Gastrocnemius medialis (tissue), 4 donors: ENCODE data around the gene NYAP2. TPM values are rescaled to one million over a fixed set of nuclear protein-coding genes. Genes with fewer than 3 reads are reported as not detected.

Experiments
- ATAC-seq, 2 donors: fragments of 150-250 bp; one replicate each; pipeline ENCODE4 v1.9.1; 2016
- DNase-seq, 2 donors: peaks; one replicate each; pipeline ENCODE4 v3.0.0-alpha.2; 2019
- H3K27ac ChIP-seq, 4 donors: fragments of 200-600 bp; sonication (generic); 1 replicate in 1 of 4; 2 replicates in 3 of 4; pipeline ENCODE4 v1.5.1; 2016 to 2018; ENCODE audit warnings: mild to moderate bottlenecking in 2 of 4, moderate library complexity in 1 of 4
- H3K27me3 ChIP-seq, 3 donors: fragments of 200-600 bp; sonication (generic) in 2 of 3; 1 replicate in 1 of 3; 2 replicates in 2 of 3; pipeline versions ENCODE4 v1.5.1 to v1.6.0; 2016 to 2019; ENCODE audit warnings: mild to moderate bottlenecking in 1 of 3, moderate library complexity in 1 of 3
- H3K36me3 ChIP-seq, 2 donors: fragments of 200-600 bp; sonication (generic) in 1 of 2; one replicate each; pipeline ENCODE4 v1.5.1; 2017 to 2018
- H3K4me1 ChIP-seq, 2 donors: fragments of 200-600 bp; sonication (generic) in 1 of 2; one replicate each; pipeline ENCODE4 v1.5.1; 2016 to 2017; ENCODE audit warnings: mild to moderate bottlenecking in 2 of 2
- H3K4me3 ChIP-seq, 4 donors: fragments of 200-600 bp; sonication (generic) in 3 of 4; 1 replicate in 1 of 4; 2 replicates in 3 of 4; pipeline ENCODE4 v1.5.1; 2016 to 2019; ENCODE audit warnings: mild to moderate bottlenecking in 2 of 4
- H3K9me3 ChIP-seq, 3 donors: fragments of 200-600 bp; sonication (generic) in 2 of 3; 1 replicate in 1 of 3; 2 replicates in 2 of 3; pipeline ENCODE4 v1.5.1; 2016 to 2019
- CTCF ChIP-seq, 5 experiments: fragments of 450-650 bp in 3 of 5; fragments of 200-600 bp in 2 of 5; sonication (generic) in 2 of 5; IDR thresholded peaks in 4 of 5; conservative IDR thresholded peaks in 1 of 5; 1 replicate in 4 of 5; 2 replicates in 1 of 5; pipeline ENCODE4 v1.5.1; 2016 to 2019; ENCODE audit warnings: antibody characterized with exemption in 5 of 5, mild to moderate bottlenecking in 3 of 5, moderate library complexity in 3 of 5
- POLR2A ChIP-seq, 2 donors: fragments of 450-650 bp; IDR thresholded peaks; one replicate each; pipeline ENCODE4 v1.6.1; 2017; ENCODE audit warnings: antibody characterized with exemption in 2 of 2, mild to moderate bottlenecking in 2 of 2, moderate library complexity in 2 of 2
- in situ Hi-C, 4 donors: fragments of 200-750 bp; cut with MboI; loops; one replicate each; pipeline versions ENCODE4 v1.15.0 to v1.8.0; 2017; ENCODE audit warnings: low sequenced_read_pairs in 4 of 4
- intact Hi-C: fragments of 100-400 bp; cut with DNase I; formaldehyde crosslinking; loops from one replicate; pipeline ENCODE4 v1.15.1; 2023; ENCODE audit warnings: low total_unique reads
- total RNA-seq, 4 donors: library from RNA; depleted of rRNA; stranded (reverse); fragments of >200 nt; gene quantifications; one replicate each; pipeline versions ENCODE4 v1.1.0 to v1.2.3, GENCODE V29; 2016

NYAP2 gene
- total RNA-seq, 4 donors from 2014 or later = 0.36 to 1.7 (median 1.5) TPM

- TF ChIP-seq CTCF (IDR thresholded peaks at IDR 0.05 in 4 of 5, conservative IDR thresholded peaks at IDR 0.05 in 1 of 5) (peak in 2 of 5 experiments; percentile 31 to 42), POLR2A (IDR thresholded peaks at IDR 0.05) (no peak)
- no peak overlapping the region for H3K27ac ChIP-seq
- no peaks in the 10 kb centered on the region for H3K36me3 ChIP-seq
- H3K4me1 ChIP-seq = peaks cover 0 to 3% of the 10 kb centered on the region in 2 donors
- intact Hi-C loops = no loop called here
- no peak for ATAC-seq
- in situ Hi-C loops = loop anchor here in 2 of 4 donors (10.0 to 25.0 kb wide), 3 partner anchors 558 to 1314 kb away; no protein-coding TSS in a partner anchor
- no peaks in the 10 kb centered on the region for H3K27me3 ChIP-seq
- no peak overlapping the region for H3K4me3 ChIP-seq
- H3K9me3 ChIP-seq = no peaks in the 10 kb centered on the region
- DNase-seq = no peak
Measured at GRCh38 chr2:225670111-225670974, 270.8 kb downstream of the NYAP2 start.

- TF ChIP-seq POLR2A (IDR thresholded peaks at IDR 0.05) (no peak), CTCF (IDR thresholded peaks at IDR 0.05 in 4 of 5, conservative IDR thresholded peaks at IDR 0.05 in 1 of 5) (no peak)
- DNase-seq = no peak
- no peaks in the 10 kb centered on the region for H3K27me3 ChIP-seq
- H3K4me3 ChIP-seq = no peak overlapping the region
- ATAC-seq = no peak
- H3K36me3 ChIP-seq = no peaks in the 10 kb centered on the region
- no peaks in the 10 kb centered on the region for H3K9me3 ChIP-seq
- H3K27ac ChIP-seq = no peak overlapping the region
- in situ Hi-C loops (loop anchor here in 2 of 4 donors (10.0 kb wide), 2 partner anchors 1126 to 1306 kb away; no protein-coding TSS in a partner anchor), intact Hi-C loops (no loop called here)
- no peaks in the 10 kb centered on the region for H3K4me1 ChIP-seq
Measured at GRCh38 chr2:225678792-225679191, 279.3 kb downstream of the NYAP2 start.

GRCh38 chr2:225683258-225683657 is 283.7 kb downstream of the NYAP2 start:
- no peak overlapping the region for H3K4me3 ChIP-seq
- intact Hi-C loops (no loop called here), in situ Hi-C loops (no loop called here)
- ATAC-seq = no peak
- no peak overlapping the region for H3K27ac ChIP-seq
- no peak for TF ChIP-seq POLR2A (IDR thresholded peaks at IDR 0.05)
- TF ChIP-seq CTCF (IDR thresholded peaks at IDR 0.05 in 4 of 5, conservative IDR thresholded peaks at IDR 0.05 in 1 of 5) = no peak
- no peaks in the 10 kb centered on the region for H3K36me3 ChIP-seq
- H3K27me3 ChIP-seq = no peaks in the 10 kb centered on the region
- H3K4me1 ChIP-seq = no peaks in the 10 kb centered on the region
- no peak for DNase-seq
- no peaks in the 10 kb centered on the region for H3K9me3 ChIP-seq

- DNase-seq (no peak), ATAC-seq (no peak)
- no peak for TF ChIP-seq POLR2A (IDR thresholded peaks at IDR 0.05)
- TF ChIP-seq CTCF (IDR thresholded peaks at IDR 0.05 in 4 of 5, conservative IDR thresholded peaks at IDR 0.05 in 1 of 5) = no peak
- Histone ChIP-seq H3K4me3 (no peak overlapping the region), H3K36me3 (no peaks in the 10 kb centered on the region), H3K9me3 (no peaks in the 10 kb centered on the region), H3K27me3 (no peaks in the 10 kb centered on the region), H3K4me1 (no peaks in the 10 kb centered on the region), H3K27ac (no peak overlapping the region)
- intact Hi-C loops = no loop called here
- in situ Hi-C loops = no loop called here
Measured at GRCh38 chr2:225690153-225690552, 290.6 kb downstream of the NYAP2 start.
